Mesenchymal stem cell (in vitro differentiated cells and primary cell): ENCODE measurements around the gene MTHFD1L.

Experiments used
- DNase-seq: peaks from one replicate; pipeline ENCODE4 v3.0.0-alpha.2; 2013
- H2AFZ ChIP-seq: one replicate; pipeline ENCODE4 v1.6.1; 2013; ENCODE audit warnings: low read depth, mild to moderate bottlenecking, control low read depth, inconsistent platforms, low read length, moderate library complexity
- H2AK5ac ChIP-seq: 2 replicates; pipeline ENCODE4 v1.6.1; 2013; ENCODE audit warnings: low read length, moderate library complexity, mild to moderate bottlenecking, inconsistent platforms; ENCODE audit not compliant: severe bottlenecking
- H2BK120ac ChIP-seq: one replicate; pipeline ENCODE4 v1.6.1; 2013; ENCODE audit warnings: low read depth, mild to moderate bottlenecking, inconsistent platforms, low read length, moderate library complexity
- H2BK12ac ChIP-seq, 2 experiments: one replicate each; pipeline ENCODE4 v1.6.1; 2013; ENCODE audit warnings: inconsistent platforms in 2 of 2, low read length in 2 of 2, mild to moderate bottlenecking in 2 of 2, moderate library complexity in 2 of 2, control low read depth in 1 of 2
- H2BK15ac ChIP-seq: one replicate; pipeline ENCODE4 v1.6.1; 2013; ENCODE audit warnings: mild to moderate bottlenecking, low read depth, inconsistent platforms; ENCODE audit not compliant: poor library complexity, severe bottlenecking
- H2BK5ac ChIP-seq: 2 replicates; pipeline ENCODE4 v1.6.1; 2013; ENCODE audit warnings: low read depth, mild to moderate bottlenecking, low read length, control low read depth, inconsistent platforms; ENCODE audit not compliant: poor library complexity, severe bottlenecking
- H3K14ac ChIP-seq, 2 experiments: one replicate each; pipeline ENCODE4 v1.6.1; 2013; ENCODE audit warnings: inconsistent platforms in 2 of 2, low read length in 2 of 2, control low read depth in 1 of 2, mild to moderate bottlenecking in 1 of 2, moderate library complexity in 1 of 2
- H3K18ac ChIP-seq, 2 experiments: one replicate each; pipeline ENCODE4 v1.6.1; 2013; ENCODE audit warnings: inconsistent platforms in 2 of 2, low read length in 2 of 2, control low read depth in 1 of 2, low read depth in 1 of 2, mild to moderate bottlenecking in 1 of 2
- H3K23ac ChIP-seq, 2 experiments: one replicate each; pipeline ENCODE4 v1.6.1; 2013; ENCODE audit warnings: inconsistent platforms in 2 of 2, low read length in 2 of 2, mild to moderate bottlenecking in 2 of 2, moderate library complexity in 2 of 2, control low read depth in 1 of 2
- H3K27ac ChIP-seq: 2 replicates; pipeline ENCODE4 v1.5.1; 2013; ENCODE audit warnings: mild to moderate bottlenecking, moderate library complexity, low read length, control low read depth, inconsistent platforms; ENCODE audit not compliant: poor library complexity, severe bottlenecking
- H3K27me3 ChIP-seq, 2 experiments: 2 replicates each; pipeline versions ENCODE4 v1.6.1 to v1.7.0; 2013; ENCODE audit warnings: low read length in 2 of 2, mild to moderate bottlenecking in 2 of 2, moderate library complexity in 2 of 2, control low read depth in 1 of 2, inconsistent platforms in 1 of 2; ENCODE audit not compliant: control insufficient read depth in 1 of 2, insufficient read depth in 1 of 2
- H3K36me3 ChIP-seq, 2 experiments: 2 replicates each; pipeline versions ENCODE4 v1.6.1 to v1.7.0; 2013; ENCODE audit warnings: low read length in 2 of 2, control low read depth in 1 of 2, inconsistent platforms in 1 of 2, low read depth in 1 of 2, mild to moderate bottlenecking in 1 of 2; ENCODE audit not compliant: insufficient read depth in 2 of 2, control insufficient read depth in 1 of 2
- H3K4ac ChIP-seq, 2 experiments: one replicate each; pipeline ENCODE4 v1.6.1; 2013; ENCODE audit warnings: inconsistent platforms in 2 of 2, low read length in 2 of 2, mild to moderate bottlenecking in 2 of 2, moderate library complexity in 2 of 2, control low read depth in 1 of 2, low read depth in 1 of 2
- H3K4me1 ChIP-seq: 2 replicates; pipeline ENCODE4 v1.6.1; 2013; ENCODE audit warnings: low read depth, low read length, control low read depth; ENCODE audit not compliant: control insufficient read depth, insufficient read depth
- H3K4me2 ChIP-seq: 2 replicates; pipeline ENCODE4 v1.6.1; 2013; ENCODE audit warnings: low read length, mild to moderate bottlenecking, inconsistent platforms; ENCODE audit not compliant: poor library complexity, severe bottlenecking
- H3K4me3 ChIP-seq, 2 experiments: 2 replicates each; pipeline versions ENCODE4 v1.5.1 to v1.7.0; 2013; ENCODE audit warnings: low read length in 2 of 2, mild to moderate bottlenecking in 2 of 2, control low read depth in 1 of 2, low read depth in 1 of 2; ENCODE audit not compliant: insufficient read depth in 1 of 2
- H3K79me1 ChIP-seq: replicated peaks from 2 replicates; pipeline ENCODE4 v1.6.1; 2013; ENCODE audit warnings: mild to moderate bottlenecking, control low read depth, low read length, inconsistent platforms; ENCODE audit not compliant: poor library complexity, severe bottlenecking
- H3K9ac ChIP-seq: 2 replicates; pipeline ENCODE4 v1.7.0; 2013; ENCODE audit warnings: mild to moderate bottlenecking, low read length, moderate library complexity
- H3K9me3 ChIP-seq: 2 replicates; pipeline ENCODE4 v1.7.0; 2013; ENCODE audit warnings: mild to moderate bottlenecking, low read length; ENCODE audit not compliant: control insufficient read depth
- H4K8ac ChIP-seq: one replicate; pipeline ENCODE4 v1.6.1; 2013; ENCODE audit warnings: inconsistent platforms, mild to moderate bottlenecking, low read length, moderate library complexity
- H4K91ac ChIP-seq: one replicate; pipeline ENCODE4 v1.6.1; 2013; ENCODE audit warnings: mild to moderate bottlenecking, low read length, inconsistent platforms
- WGBS: methylation state at CpG from one replicate; pipeline ENCODE4 v1.1.7; 2013; ENCODE audit warnings: mixed read lengths; 5-methylcytosine and 5-hydroxymethylcytosine counted together

MTHFD1L gene

GRCh38 chr6:151088963-151089362 lies 223.5 kb downstream of the MTHFD1L start:
- Histone ChIP-seq H4K91ac (no peak overlapping the region), H3K14ac (no peak overlapping the region), H2AK5ac (no peak overlapping the region), H2BK5ac (no peak overlapping the region), H3K4me2 (no peak overlapping the region), H3K27me3 (no peaks in the 10 kb centered on the region), H3K36me3 (peaks cover 24 to 27% of the 10 kb centered on the region in 2 experiments), H3K18ac (no peak overlapping the region), H3K23ac (no peak overlapping the region), H3K4me1 (peaks cover 4% of the 10 kb centered on the region), H2AFZ (no peak overlapping the region), H4K8ac (no peak overlapping the region), H2BK120ac (no peak overlapping the region), H3K27ac (no peak overlapping the region), H3K9ac (no peak overlapping the region), H3K9me3 (no peaks in the 10 kb centered on the region), H3K4me3 (no peak overlapping the region), H3K79me1 (peaks cover 8% of the 10 kb centered on the region), H3K4ac (no peak overlapping the region), H2BK12ac (no peak overlapping the region), H2BK15ac (no peak overlapping the region)
- no peak for DNase-seq
- 94% methylated on average over 3 of the region's 3 CpGs for WGBS

DNA sequence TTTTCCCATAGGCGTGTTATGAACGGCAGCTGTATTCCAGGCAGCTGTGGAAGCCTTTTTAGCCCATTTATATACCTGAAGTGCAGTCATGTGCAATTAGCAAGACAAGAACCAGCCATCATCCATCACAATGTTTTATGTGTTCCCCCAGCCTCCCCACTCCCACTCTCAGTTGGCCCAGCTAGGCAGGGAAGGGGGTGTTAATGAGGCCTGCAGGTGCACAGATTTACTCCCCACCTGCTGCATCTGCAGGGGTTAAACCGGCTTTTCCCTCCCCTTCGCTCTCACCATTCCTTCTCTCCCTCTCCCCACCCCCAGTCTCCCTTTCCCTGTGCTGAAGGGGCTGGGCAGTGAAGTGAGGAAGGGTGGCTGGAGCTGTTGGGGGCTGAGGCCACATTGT lies 224.5 kb downstream of the MTHFD1L start:
- H3K14ac ChIP-seq, result no peak overlapping the region
- H4K8ac ChIP-seq, result no peak overlapping the region
- no peak for DNase-seq
- no peak overlapping the region for H3K4ac ChIP-seq
- H2AK5ac ChIP-seq, result no peak overlapping the region
- no peak overlapping the region for H3K23ac ChIP-seq
- no peak overlapping the region for H2BK12ac ChIP-seq
- no peak overlapping the region for H3K4me2 ChIP-seq
- no peak overlapping the region for H3K18ac ChIP-seq
- no peak overlapping the region for H3K9ac ChIP-seq
- H3K27me3 ChIP-seq, result no peaks in the 10 kb centered on the region
- H3K4me3 ChIP-seq, result no peak overlapping the region
- no peak overlapping the region for H4K91ac ChIP-seq
- no peaks in the 10 kb centered on the region for H3K9me3 ChIP-seq
- peaks cover 7% of the 10 kb centered on the region for H3K79me1 ChIP-seq
- H3K27ac ChIP-seq, result no peak overlapping the region
- H2BK15ac ChIP-seq, result no peak overlapping the region
- no peak overlapping the region for H2AFZ ChIP-seq
- 91% methylated on average over 2 of the region's 4 CpGs for WGBS
- H3K36me3 ChIP-seq, result peaks cover 27% of the 10 kb centered on the region in 2 experiments
- no peak overlapping the region for H2BK5ac ChIP-seq
- peaks cover 4% of the 10 kb centered on the region for H3K4me1 ChIP-seq
- H2BK120ac ChIP-seq, result no peak overlapping the region

DNA sequence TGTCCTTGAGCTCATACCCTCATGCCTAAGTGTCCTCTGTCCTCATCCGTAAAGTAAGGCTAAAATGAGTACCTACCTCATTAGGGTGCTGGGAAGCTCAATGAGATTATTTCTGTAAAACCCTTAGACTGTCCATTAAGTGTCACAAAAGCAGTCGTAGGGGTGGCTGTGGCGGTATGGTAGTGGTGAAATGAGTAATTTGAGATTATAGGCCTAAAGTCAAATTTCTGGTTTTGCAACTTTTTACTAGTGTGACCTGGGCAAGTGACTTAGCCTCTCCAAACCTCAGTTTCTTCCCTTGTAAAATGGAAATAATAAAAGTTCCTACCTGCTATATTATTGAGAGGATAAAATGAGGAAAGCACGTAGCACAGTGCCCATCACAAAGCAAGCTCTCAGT lies 226.1 kb downstream of the MTHFD1L start:
- peaks cover 6% of the 10 kb centered on the region for H3K4me1 ChIP-seq
- peaks cover 10% of the 10 kb centered on the region for H3K79me1 ChIP-seq
- H3K23ac ChIP-seq, result no peak overlapping the region
- H3K4me3 ChIP-seq, result no peak overlapping the region
- H2AFZ ChIP-seq, result no peak overlapping the region
- no peak overlapping the region for H2BK15ac ChIP-seq
- H3K9me3 ChIP-seq, result no peaks in the 10 kb centered on the region
- no peak overlapping the region for H4K8ac ChIP-seq
- no peak overlapping the region for H3K4ac ChIP-seq
- H2BK12ac ChIP-seq, result no peak overlapping the region
- H3K4me2 ChIP-seq, result no peak overlapping the region
- no peak overlapping the region for H4K91ac ChIP-seq
- 88% methylated on average over 4 of the region's 4 CpGs for WGBS
- no peak overlapping the region for H3K18ac ChIP-seq
- H3K27me3 ChIP-seq, result no peaks in the 10 kb centered on the region
- no peak overlapping the region for H3K9ac ChIP-seq
- H2BK120ac ChIP-seq, result no peak overlapping the region
- DNase-seq, result no peak
- H2AK5ac ChIP-seq, result no peak overlapping the region
- no peak overlapping the region for H3K14ac ChIP-seq
- H2BK5ac ChIP-seq, result no peak overlapping the region
- H3K27ac ChIP-seq, result no peak overlapping the region
- H3K36me3 ChIP-seq, result peaks cover 32 to 34% of the 10 kb centered on the region in 2 experiments

DNA sequence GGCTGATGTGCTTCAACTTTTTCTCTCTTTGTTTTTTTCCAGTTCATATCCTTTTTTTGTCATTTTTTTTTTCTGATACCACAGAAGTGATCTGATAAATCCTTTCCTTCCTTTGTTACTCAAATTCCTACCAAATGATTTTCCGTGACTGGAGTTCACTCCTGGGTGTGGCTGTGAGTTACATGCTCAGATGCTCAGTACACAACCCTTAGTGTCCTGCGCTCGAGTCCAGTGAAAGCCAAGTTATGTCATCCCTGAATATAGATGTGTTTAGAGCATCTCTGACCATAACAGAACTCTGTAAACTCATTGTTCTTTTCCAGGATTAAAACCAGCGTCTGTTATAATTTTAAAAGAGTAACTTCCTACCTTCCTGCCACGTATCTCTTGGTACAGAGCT lies 227.1 kb downstream of the MTHFD1L start:
- Histone ChIP-seq H2AK5ac (no peak overlapping the region), H3K27me3 (no peaks in the 10 kb centered on the region), H3K4me1 (peaks cover 6% of the 10 kb centered on the region), H3K27ac (no peak overlapping the region), H3K9ac (no peak overlapping the region), H2BK12ac (peak overlapping the region in 1 of 2 experiments; percentile 71), H3K18ac (no peak overlapping the region), H3K9me3 (no peaks in the 10 kb centered on the region), H3K36me3 (peaks cover 32 to 34% of the 10 kb centered on the region in 2 experiments), H3K4ac (no peak overlapping the region), H2AFZ (no peak overlapping the region), H3K23ac (no peak overlapping the region), H3K4me2 (no peak overlapping the region), H2BK120ac (no peak overlapping the region), H4K8ac (no peak overlapping the region), H2BK15ac (no peak overlapping the region), H3K79me1 (peaks cover 10% of the 10 kb centered on the region), H2BK5ac (no peak overlapping the region), H3K14ac (no peak overlapping the region), H4K91ac (no peak overlapping the region), H3K4me3 (no peak overlapping the region)
- no peak for DNase-seq
- 95% methylated on average over 4 of the region's 5 CpGs for WGBS
